HEK293T (cell line): ENCODE measurements around the gene TXNDC11.

Experiments used
- BHLHE40 ChIP-seq: fragments of 450-650 bp; IDR thresholded peaks from 2 replicates; pipeline ENCODE4 v1.6.1; 2016; ENCODE audit warnings: mild to moderate bottlenecking, moderate library complexity, borderline replicate concordance
- CTBP1 ChIP-seq: fragments of 450-650 bp; IDR thresholded peaks from 2 replicates; pipeline ENCODE4 v1.6.1; 2016; ENCODE audit warnings: borderline replicate concordance
- FOXM1 ChIP-seq: fragments of 450-650 bp; IDR thresholded peaks from 2 replicates; pipeline ENCODE4 v1.6.1; 2017; ENCODE audit warnings: mild to moderate bottlenecking, borderline replicate concordance
- HDGF ChIP-seq: fragments of 450-650 bp; IDR thresholded peaks from 2 replicates; pipeline ENCODE4 v1.6.1; 2017; ENCODE audit warnings: antibody characterized with exemption, borderline replicate concordance
- L3MBTL2 ChIP-seq: fragments of 450-650 bp; conservative IDR thresholded peaks from 2 replicates; pipeline ENCODE4 v1.6.1; 2016; ENCODE audit warnings: mild to moderate bottlenecking
- PKNOX1 ChIP-seq: fragments of 450-650 bp; IDR thresholded peaks from 2 replicates; pipeline ENCODE4 v1.6.1; 2016
- SP1 ChIP-seq: fragments of 450-650 bp; IDR thresholded peaks from 2 replicates; pipeline ENCODE4 v1.6.1; 2017
- SUZ12 ChIP-seq: fragments of 450-650 bp; IDR thresholded peaks from 2 replicates; pipeline ENCODE4 v1.6.1; 2016; ENCODE audit warnings: mild to moderate bottlenecking
- TARDBP ChIP-seq: fragments of 450-650 bp; IDR thresholded peaks from 2 replicates; pipeline ENCODE4 v1.6.1; 2016

- TF ChIP-seq TARDBP (no peak), HDGF (no peak), FOXM1 (no peak), SP1 (no peak), SUZ12 (no peak), PKNOX1 (no peak), BHLHE40 (no peak), CTBP1 (no peak), L3MBTL2 (no peak)
Measured at GRCh38 chr16:11759163-11759834, 16.6 kb upstream of the TXNDC11 start.
